ENCODE measurements around the gene HUNK.

DNA sequence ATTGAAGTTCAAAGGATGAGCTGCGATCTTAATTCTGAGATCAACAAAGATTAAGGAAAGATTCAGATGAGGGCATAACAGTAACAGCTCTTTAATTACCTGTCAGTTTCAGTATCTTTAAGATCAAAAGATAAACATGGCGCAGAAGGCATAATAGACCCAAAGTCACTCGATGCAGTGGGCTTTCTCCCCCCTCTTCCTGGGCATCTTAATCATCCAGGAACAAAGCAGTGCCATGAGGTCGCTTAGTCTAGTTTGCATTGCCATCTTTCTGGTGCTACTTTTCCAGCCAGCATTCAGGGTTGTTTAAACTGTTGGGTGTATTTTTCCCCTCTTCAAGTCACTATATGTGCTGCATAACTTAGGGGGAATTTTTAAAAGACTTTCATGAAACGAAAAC, 72.3 kb downstream of the HUNK start:
- TF ChIP-seq POLR2A (IDR thresholded peaks at IDR 0.05) = no peak
- TF ChIP-seq, protein P1, sequence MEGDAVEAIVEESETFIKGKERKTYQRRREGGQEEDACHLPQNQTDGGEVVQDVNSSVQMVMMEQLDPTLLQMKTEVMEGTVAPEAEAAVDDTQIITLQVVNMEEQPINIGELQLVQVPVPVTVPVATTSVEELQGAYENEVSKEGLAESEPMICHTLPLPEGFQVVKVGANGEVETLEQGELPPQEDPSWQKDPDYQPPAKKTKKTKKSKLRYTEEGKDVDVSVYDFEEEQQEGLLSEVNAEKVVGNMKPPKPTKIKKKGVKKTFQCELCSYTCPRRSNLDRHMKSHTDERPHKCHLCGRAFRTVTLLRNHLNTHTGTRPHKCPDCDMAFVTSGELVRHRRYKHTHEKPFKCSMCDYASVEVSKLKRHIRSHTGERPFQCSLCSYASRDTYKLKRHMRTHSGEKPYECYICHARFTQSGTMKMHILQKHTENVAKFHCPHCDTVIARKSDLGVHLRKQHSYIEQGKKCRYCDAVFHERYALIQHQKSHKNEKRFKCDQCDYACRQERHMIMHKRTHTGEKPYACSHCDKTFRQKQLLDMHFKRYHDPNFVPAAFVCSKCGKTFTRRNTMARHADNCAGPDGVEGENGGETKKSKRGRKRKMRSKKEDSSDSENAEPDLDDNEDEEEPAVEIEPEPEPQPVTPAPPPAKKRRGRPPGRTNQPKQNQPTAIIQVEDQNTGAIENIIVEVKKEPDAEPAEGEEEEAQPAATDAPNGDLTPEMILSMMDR (IDR thresholded peaks at IDR 0.05) = no peak
